Heart left ventricle (tissue), 13 donors: Measurements from ENCODE around the gene ATMIN.
A peak's percentile ranks its signal among the peaks of the same experiment; 100 is the strongest.

Experiments
- CTCF ChIP-seq, 12 donors: fragments of 200-600 bp; sonication (generic) in 4 of 12; IDR thresholded peaks; one replicate each; pipeline versions ENCODE4 v1.5.0 to v1.8.0; 2018 to 2022; ENCODE audit warnings: antibody characterized with exemption in 12 of 12, mild to moderate bottlenecking in 5 of 12
- POLR2A ChIP-seq, 2 donors: fragments of 450-650 bp; IDR thresholded peaks; one replicate each; pipeline ENCODE4 v1.6.1; 2017; ENCODE audit warnings: antibody characterized with exemption in 2 of 2, mild to moderate bottlenecking in 2 of 2, moderate library complexity in 2 of 2
- donor health status: ischemic (EF 13 %, LVEDD 7.1; RV severe dilation, severe dysfunction).
- donor health status: DM: no; HTN: yes; CAD: no.
- donor health status: DM: no; HTN: no; CAD: no.
- donor health status: ischemic (EF 25% LVEDD 6.9; RV normal size, moderate dysfunction).
- donor health status: ischemic (EF 25% LVEDD 5.7; RV mildly dilated, moderate dysfunction).
- donor health status: ischemic (EF 35%, LVEDD 5.7; RV mildly dilated, moderate dysfunction).
- donor health status: nonischemic (EF 11% LVEDD 7.7; RV severe dilation, severe dysfunction).
- donor health status: DM: yes; HTN: yes; CAD: no.
- donor health status: PGD.
- donor health status: ischemic (EF 29% LVEDD 5.4; RV normal size, mild dysfunction).
- donor health status: nonischemic (EF 23%, LVEDD 6.1; RV moderate dilation, normal function).

GRCh38 chr16:81004646-81005353 lies 30.8 kb upstream of the ATMIN start:
- TF ChIP-seq CTCF (IDR thresholded peaks at IDR 0.05): peak; percentile 49 to 76 (median 74)
- TF ChIP-seq POLR2A (IDR thresholded peaks at IDR 0.05): no peak
